Cardiac muscle cell (in vitro differentiated cells and primary cell): Measurements from ENCODE around the gene RAMACL. TPM values are rescaled to one million over a fixed set of nuclear protein-coding genes. Genes with fewer than 3 reads are reported as not detected.

Source experiments
- DNase-seq, 2 donors: peaks; one replicate each; pipeline versions ENCODE4 v3.0.0 to v3.0.0-alpha.2; 2010 to 2017; ENCODE audit warnings: low read depth in 1 of 2, low spot score in 1 of 2
- H3K27ac ChIP-seq: fragments of 200-600 bp; sonication (generic); 2 replicates; pipeline ENCODE4 v1.5.1; 2016
- H3K27me3 ChIP-seq: fragments of 200-600 bp; sonication (generic); 2 replicates; pipeline ENCODE4 v1.6.0; 2016; ENCODE audit warnings: control low read depth
- H3K36me3 ChIP-seq: fragments of 200-600 bp; sonication (generic); 2 replicates; pipeline ENCODE4 v1.5.1; 2016; ENCODE audit warnings: control low read depth
- H3K4me1 ChIP-seq: fragments of 200-600 bp; sonication (generic); 2 replicates; pipeline ENCODE4 v1.8.1; 2017; ENCODE audit warnings: low read depth, mild to moderate bottlenecking, mixed run types
- H3K4me3 ChIP-seq: fragments of 200-600 bp; sonication (generic); 2 replicates; pipeline ENCODE4 v1.5.1; 2016; ENCODE audit warnings: mild to moderate bottlenecking
- H3K9me3 ChIP-seq: fragments of 200-600 bp; sonication (generic); 2 replicates; pipeline ENCODE4 v1.5.1; 2017; ENCODE audit warnings: low read depth, mild to moderate bottlenecking, control low read depth
- polyA plus RNA-seq: library from polyadenylated mRNA; unstranded; fragments of >200 nt; fragmentation: Nextera tagmentation; extraction: Ambion mirVana; gene quantifications from 2 replicates; pipeline ENCODE4 v1.2.1, GENCODE V29; 2016
- total RNA-seq: library from RNA; depleted of rRNA; stranded (reverse); fragments of >200 nt; gene quantifications from 2 replicates; pipeline ENCODE4 v1.2.3, GENCODE V29; 2016
- TF ChIP-seq, protein P1 (sequence below): IDR thresholded peaks from 2 replicates; pipeline ENCODE4 v1.5.1; 2012; ENCODE audit warnings: low read depth, mild to moderate bottlenecking, low read length

The RAMACL gene
- total and polyA plus RNA-seq, 2 experiments from 2014 or later: 0.44 to 0.45 TPM

- Histone ChIP-seq H3K4me3 (no peak overlapping the region), H3K27me3 (no peaks in the 10 kb centered on the region), H3K36me3 (no peaks in the 10 kb centered on the region), H3K27ac (no peak overlapping the region), H3K4me1 (no peaks in the 10 kb centered on the region), H3K9me3 (no peaks in the 10 kb centered on the region)
- TF ChIP-seq, protein P1, sequence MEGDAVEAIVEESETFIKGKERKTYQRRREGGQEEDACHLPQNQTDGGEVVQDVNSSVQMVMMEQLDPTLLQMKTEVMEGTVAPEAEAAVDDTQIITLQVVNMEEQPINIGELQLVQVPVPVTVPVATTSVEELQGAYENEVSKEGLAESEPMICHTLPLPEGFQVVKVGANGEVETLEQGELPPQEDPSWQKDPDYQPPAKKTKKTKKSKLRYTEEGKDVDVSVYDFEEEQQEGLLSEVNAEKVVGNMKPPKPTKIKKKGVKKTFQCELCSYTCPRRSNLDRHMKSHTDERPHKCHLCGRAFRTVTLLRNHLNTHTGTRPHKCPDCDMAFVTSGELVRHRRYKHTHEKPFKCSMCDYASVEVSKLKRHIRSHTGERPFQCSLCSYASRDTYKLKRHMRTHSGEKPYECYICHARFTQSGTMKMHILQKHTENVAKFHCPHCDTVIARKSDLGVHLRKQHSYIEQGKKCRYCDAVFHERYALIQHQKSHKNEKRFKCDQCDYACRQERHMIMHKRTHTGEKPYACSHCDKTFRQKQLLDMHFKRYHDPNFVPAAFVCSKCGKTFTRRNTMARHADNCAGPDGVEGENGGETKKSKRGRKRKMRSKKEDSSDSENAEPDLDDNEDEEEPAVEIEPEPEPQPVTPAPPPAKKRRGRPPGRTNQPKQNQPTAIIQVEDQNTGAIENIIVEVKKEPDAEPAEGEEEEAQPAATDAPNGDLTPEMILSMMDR: no peak
- no peak for DNase-seq
Measured at GRCh38 chr6:166591961-166592520, 5.6 kb upstream of the RAMACL start.

- no peaks in the 10 kb centered on the region for H3K4me1 ChIP-seq
- H3K36me3 ChIP-seq: no peaks in the 10 kb centered on the region
- no peak for DNase-seq
- no peak overlapping the region for H3K4me3 ChIP-seq
- no peaks in the 10 kb centered on the region for H3K27me3 ChIP-seq
- H3K9me3 ChIP-seq: no peaks in the 10 kb centered on the region
- TF ChIP-seq, protein P1: no peak
- H3K27ac ChIP-seq: no peak overlapping the region
Measured at GRCh38 chr6:166591026-166591425, 4.5 kb upstream of the RAMACL start.

- DNase-seq: no peak
- H3K9me3 ChIP-seq: no peaks in the 10 kb centered on the region
- H3K36me3 ChIP-seq: no peaks in the 10 kb centered on the region
- no peaks in the 10 kb centered on the region for H3K4me1 ChIP-seq
- no peak overlapping the region for H3K27ac ChIP-seq
- TF ChIP-seq, protein P1: no peak
- H3K27me3 ChIP-seq: no peaks in the 10 kb centered on the region
- no peak overlapping the region for H3K4me3 ChIP-seq
Measured at GRCh38 chr6:166589786-166590574, 3.5 kb upstream of the RAMACL start.

DNA sequence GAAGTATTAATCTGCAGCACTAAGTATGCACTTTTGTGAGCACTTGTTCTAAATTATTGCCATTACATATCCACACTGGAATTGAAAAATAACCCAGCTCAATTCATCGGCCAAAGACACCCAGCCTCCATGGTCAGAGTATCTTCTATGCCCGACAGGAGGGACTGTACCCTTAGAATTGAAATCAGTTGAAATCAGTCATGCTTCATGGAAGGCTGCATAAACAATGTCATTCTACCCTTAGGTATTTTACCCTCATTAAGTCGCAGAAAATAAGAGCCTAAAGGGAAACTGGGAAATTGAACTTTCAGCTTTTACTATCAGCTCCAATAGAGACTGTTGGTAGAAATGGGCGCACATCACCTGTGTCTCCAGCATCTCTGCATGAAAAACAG lies 2.9 kb upstream of the RAMACL start:
- Histone ChIP-seq H3K27ac (no peak overlapping the region), H3K9me3 (no peaks in the 10 kb centered on the region), H3K4me1 (no peaks in the 10 kb centered on the region), H3K36me3 (no peaks in the 10 kb centered on the region), H3K4me3 (no peak overlapping the region), H3K27me3 (no peaks in the 10 kb centered on the region)
- TF ChIP-seq, protein P1: no peak
- DNase-seq: no peak

GRCh38 chr6:166588691-166589336 lies 2.3 kb upstream of the RAMACL start:
- Histone ChIP-seq H3K27me3 (no peaks in the 10 kb centered on the region), H3K27ac (no peak overlapping the region), H3K4me3 (no peak overlapping the region), H3K4me1 (no peaks in the 10 kb centered on the region), H3K36me3 (no peaks in the 10 kb centered on the region), H3K9me3 (no peaks in the 10 kb centered on the region)
- TF ChIP-seq, protein P1: no peak
- peak in 1 of 2 donors; percentile 81 for DNase-seq
